ENCODE data around the gene MORN5. TPM values are rescaled to one million over a fixed set of nuclear protein-coding genes. Genes with fewer than 3 reads are reported as not detected.

Gene MORN5
- total RNA-seq (2014; rRNA removed; shearing (Covaris generic)): not detected in 2 replicates
- polyA plus RNA-seq (2016; fragmentation: Nextera tagmentation; extraction: Ambion mirVana): not detected in 2 replicates
- long read RNA-seq: 0 reads

DNA sequence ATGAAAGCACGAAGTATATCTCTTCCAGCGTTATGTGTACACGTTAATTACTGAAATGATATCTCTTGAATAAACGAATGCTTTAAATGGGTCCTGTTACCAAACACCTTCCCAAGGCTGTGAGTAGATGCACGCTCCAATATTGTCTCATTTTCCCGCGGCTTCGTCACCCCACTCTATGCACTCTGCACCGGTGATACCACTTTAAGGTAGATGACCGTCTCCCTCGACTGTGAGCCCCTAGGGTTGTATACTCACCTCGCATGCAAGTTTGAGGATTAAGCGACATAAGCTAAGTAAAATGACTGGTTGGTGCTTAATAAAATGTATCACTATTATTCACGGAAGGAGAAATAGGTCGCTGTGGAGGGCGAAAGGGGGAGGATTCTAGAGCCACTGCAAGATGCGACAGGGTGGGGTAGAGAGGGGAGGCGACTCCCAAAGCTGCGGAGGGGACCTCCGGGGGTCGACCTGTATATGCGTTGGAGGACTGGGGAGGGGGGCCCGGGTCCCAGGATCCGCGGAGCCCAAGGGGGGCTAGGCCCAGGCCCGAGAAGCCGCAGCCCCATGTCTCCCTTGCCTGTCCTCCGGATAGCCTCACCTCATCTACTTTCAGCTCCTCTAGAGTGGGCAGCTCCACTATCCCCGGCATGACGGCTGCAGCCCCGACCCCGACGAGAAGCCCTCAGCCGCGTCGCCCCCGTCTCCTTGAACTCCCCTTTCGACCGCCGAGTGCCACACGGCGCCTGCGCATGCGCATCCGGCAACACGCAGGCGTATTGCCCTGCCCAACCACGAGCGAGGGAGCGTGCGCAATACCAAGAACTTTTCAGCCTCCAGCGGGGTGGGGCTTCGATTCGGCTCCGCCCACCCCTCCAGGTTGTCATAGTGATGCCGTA lies at the start of gene MORN5, which contains the start of gene NDUFA8:
TSS of gene MORN5 (plus strand) at position 883 of the 899 bp plus-strand sequence. CDS start 65 bp downstream, outside the sequence.
TSS of gene NDUFA8 (minus strand) at position 754 of the 899 bp plus-strand sequence. CDS start at position 652, 102 bp downstream.
- H4K20me1 ChIP-seq (replicated peaks; ENCODE audit: insufficient read depth): peaks cover 11% of the 10 kb centered on the region
- TF ChIP-seq NANOG (IDR thresholded peaks at IDR 0.05; ENCODE audit: borderline replicate concordance): no peak
- TF ChIP-seq, protein P1, sequence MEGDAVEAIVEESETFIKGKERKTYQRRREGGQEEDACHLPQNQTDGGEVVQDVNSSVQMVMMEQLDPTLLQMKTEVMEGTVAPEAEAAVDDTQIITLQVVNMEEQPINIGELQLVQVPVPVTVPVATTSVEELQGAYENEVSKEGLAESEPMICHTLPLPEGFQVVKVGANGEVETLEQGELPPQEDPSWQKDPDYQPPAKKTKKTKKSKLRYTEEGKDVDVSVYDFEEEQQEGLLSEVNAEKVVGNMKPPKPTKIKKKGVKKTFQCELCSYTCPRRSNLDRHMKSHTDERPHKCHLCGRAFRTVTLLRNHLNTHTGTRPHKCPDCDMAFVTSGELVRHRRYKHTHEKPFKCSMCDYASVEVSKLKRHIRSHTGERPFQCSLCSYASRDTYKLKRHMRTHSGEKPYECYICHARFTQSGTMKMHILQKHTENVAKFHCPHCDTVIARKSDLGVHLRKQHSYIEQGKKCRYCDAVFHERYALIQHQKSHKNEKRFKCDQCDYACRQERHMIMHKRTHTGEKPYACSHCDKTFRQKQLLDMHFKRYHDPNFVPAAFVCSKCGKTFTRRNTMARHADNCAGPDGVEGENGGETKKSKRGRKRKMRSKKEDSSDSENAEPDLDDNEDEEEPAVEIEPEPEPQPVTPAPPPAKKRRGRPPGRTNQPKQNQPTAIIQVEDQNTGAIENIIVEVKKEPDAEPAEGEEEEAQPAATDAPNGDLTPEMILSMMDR (conservative IDR thresholded peaks at IDR 0.05; ENCODE audit: low read depth in 2 of 2): 0 out of 4 replicates have a peak, but pooled peaks of 1 of the 2 experiments have one; percentile 7
- TF ChIP-seq, protein P2, sequence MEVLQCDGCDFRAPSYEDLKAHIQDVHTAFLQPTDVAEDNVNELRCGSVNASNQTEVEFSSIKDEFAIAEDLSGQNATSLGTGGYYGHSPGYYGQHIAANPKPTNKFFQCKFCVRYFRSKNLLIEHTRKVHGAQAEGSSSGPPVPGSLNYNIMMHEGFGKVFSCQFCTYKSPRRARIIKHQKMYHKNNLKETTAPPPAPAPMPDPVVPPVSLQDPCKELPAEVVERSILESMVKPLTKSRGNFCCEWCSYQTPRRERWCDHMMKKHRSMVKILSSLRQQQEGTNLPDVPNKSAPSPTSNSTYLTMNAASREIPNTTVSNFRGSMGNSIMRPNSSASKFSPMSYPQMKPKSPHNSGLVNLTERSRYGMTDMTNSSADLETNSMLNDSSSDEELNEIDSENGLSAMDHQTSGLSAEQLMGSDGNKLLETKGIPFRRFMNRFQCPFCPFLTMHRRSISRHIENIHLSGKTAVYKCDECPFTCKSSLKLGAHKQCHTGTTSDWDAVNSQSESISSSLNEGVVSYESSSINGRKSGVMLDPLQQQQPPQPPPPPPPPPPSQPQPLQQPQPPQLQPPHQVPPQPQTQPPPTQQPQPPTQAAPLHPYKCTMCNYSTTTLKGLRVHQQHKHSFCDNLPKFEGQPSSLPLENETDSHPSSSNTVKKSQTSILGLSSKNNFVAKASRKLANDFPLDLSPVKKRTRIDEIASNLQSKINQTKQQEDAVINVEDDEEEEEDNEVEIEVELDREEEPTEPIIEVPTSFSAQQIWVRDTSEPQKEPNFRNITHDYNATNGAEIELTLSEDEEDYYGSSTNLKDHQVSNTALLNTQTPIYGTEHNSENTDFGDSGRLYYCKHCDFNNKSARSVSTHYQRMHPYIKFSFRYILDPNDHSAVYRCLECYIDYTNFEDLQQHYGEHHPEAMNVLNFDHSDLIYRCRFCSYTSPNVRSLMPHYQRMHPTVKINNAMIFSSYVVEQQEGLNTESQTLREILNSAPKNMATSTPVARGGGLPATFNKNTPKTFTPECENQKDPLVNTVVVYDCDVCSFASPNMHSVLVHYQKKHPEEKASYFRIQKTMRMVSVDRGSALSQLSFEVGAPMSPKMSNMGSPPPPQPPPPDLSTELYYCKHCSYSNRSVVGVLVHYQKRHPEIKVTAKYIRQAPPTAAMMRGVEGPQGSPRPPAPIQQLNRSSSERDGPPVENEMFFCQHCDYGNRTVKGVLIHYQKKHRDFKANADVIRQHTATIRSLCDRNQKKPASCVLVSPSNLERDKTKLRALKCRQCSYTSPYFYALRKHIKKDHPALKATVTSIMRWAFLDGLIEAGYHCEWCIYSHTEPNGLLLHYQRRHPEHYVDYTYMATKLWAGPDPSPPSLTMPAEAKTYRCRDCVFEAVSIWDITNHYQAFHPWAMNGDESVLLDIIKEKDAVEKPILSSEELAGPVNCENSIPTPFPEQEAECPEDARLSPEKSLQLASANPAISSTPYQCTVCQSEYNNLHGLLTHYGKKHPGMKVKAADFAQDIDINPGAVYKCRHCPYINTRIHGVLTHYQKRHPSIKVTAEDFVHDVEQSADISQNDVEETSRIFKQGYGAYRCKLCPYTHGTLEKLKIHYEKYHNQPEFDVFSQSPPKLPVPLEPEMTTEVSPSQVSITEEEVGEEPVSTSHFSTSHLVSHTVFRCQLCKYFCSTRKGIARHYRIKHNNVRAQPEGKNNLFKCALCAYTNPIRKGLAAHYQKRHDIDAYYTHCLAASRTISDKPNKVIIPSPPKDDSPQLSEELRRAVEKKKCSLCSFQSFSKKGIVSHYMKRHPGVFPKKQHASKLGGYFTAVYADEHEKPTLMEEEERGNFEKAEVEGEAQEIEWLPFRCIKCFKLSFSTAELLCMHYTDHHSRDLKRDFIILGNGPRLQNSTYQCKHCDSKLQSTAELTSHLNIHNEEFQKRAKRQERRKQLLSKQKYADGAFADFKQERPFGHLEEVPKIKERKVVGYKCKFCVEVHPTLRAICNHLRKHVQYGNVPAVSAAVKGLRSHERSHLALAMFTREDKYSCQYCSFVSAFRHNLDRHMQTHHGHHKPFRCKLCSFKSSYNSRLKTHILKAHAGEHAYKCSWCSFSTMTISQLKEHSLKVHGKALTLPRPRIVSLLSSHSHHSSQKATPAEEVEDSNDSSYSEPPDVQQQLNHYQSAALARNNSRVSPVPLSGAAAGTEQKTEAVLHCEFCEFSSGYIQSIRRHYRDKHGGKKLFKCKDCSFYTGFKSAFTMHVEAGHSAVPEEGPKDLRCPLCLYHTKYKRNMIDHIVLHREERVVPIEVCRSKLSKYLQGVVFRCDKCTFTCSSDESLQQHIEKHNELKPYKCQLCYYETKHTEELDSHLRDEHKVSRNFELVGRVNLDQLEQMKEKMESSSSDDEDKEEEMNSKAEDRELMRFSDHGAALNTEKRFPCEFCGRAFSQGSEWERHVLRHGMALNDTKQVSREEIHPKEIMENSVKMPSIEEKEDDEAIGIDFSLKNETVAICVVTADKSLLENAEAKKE (CRISPR knock-in tag; IDR thresholded peaks at IDR 0.05): no peak
- 0 out of 2 replicates have a peak, but pooled peaks have one; percentile 38 for TF ChIP-seq ETS1 (IDR thresholded peaks at IDR 0.05)
- TF ChIP-seq, protein P3, sequence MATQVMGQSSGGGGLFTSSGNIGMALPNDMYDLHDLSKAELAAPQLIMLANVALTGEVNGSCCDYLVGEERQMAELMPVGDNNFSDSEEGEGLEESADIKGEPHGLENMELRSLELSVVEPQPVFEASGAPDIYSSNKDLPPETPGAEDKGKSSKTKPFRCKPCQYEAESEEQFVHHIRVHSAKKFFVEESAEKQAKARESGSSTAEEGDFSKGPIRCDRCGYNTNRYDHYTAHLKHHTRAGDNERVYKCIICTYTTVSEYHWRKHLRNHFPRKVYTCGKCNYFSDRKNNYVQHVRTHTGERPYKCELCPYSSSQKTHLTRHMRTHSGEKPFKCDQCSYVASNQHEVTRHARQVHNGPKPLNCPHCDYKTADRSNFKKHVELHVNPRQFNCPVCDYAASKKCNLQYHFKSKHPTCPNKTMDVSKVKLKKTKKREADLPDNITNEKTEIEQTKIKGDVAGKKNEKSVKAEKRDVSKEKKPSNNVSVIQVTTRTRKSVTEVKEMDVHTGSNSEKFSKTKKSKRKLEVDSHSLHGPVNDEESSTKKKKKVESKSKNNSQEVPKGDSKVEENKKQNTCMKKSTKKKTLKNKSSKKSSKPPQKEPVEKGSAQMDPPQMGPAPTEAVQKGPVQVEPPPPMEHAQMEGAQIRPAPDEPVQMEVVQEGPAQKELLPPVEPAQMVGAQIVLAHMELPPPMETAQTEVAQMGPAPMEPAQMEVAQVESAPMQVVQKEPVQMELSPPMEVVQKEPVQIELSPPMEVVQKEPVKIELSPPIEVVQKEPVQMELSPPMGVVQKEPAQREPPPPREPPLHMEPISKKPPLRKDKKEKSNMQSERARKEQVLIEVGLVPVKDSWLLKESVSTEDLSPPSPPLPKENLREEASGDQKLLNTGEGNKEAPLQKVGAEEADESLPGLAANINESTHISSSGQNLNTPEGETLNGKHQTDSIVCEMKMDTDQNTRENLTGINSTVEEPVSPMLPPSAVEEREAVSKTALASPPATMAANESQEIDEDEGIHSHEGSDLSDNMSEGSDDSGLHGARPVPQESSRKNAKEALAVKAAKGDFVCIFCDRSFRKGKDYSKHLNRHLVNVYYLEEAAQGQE (IDR thresholded peaks at IDR 0.05; ENCODE audit: unreplicated experiment): no peak
- TF ChIP-seq POLR2AphosphoS5 (IDR thresholded peaks at IDR 0.05; ENCODE audit: low read depth): peak; percentile 97
- no peaks in the 10 kb centered on the region for H3K36me3 ChIP-seq (ENCODE audit: insufficient read depth)
- peak within 1 kb of the TSS; percentile 84; the same call in 1 of the 2 replicates for H2AFZ ChIP-seq
- Mint-ChIP-seq H3K36me3 (ENCODE audit: low read depth) (peaks cover 4% of the 10 kb centered on the region; the same call in 1 of the 3 replicates), H3K27me3 (ENCODE audit: insufficient read depth, low read depth, poor library complexity) (peaks cover 5% of the 10 kb centered on the region), H3K27ac (peak within 1 kb of the TSS; percentile 96), H3K9me3 (peaks cover 10% of the 10 kb centered on the region), H3K4me1 (peaks cover 7% of the 10 kb centered on the region; the same call in 2 of the 3 replicates), H3K4me3 (peak within 1 kb of the TSS; percentile 97)
- H3K4me3 ChIP-seq: peak within 1 kb of the TSS; percentile 96
- no peaks in the 10 kb centered on the region for H3K9me2 ChIP-seq (ENCODE audit: insufficient read depth)
- H3K79me2 ChIP-seq (replicated peaks; ENCODE audit: insufficient read depth): peaks cover 44% of the 10 kb centered on the region
- DNase-seq (ENCODE audit: low spot score): peak; percentile 98
- ATAC-seq: peak; percentile 91
- H3K27me3 ChIP-seq (ENCODE audit: insufficient read depth): no peaks in the 10 kb centered on the region
- no peaks in the 10 kb centered on the region for H3F3A ChIP-seq (replicated peaks; ENCODE audit: low read depth)
- H3K4me1 ChIP-seq (ENCODE audit: insufficient read depth): peaks cover 8% of the 10 kb centered on the region; the same call in 1 of the 2 replicates
- peak within 1 kb of the TSS; percentile 97 for H3K4me2 ChIP-seq
- no peak within 1 kb of the TSS for H3K27ac ChIP-seq (ENCODE audit: low read depth)
